GM18505 (cell line): Measurements from ENCODE around the gene SHISA9.

Experiments used
- ATAC-seq: cut with Tn5 transposase; IDR thresholded peaks from one replicate; pipeline ENCODE4 v1.9.1; 2021; ENCODE audit not compliant: unreplicated experiment
- POLR2A ChIP-seq: IDR thresholded peaks from 4 replicates; pipeline ENCODE4 v1.6.1; 2011; ENCODE audit warnings: borderline replicate concordance; ENCODE audit not compliant: insufficient read depth, insufficient read length; ENCODE audit errors: extremely low read depth

The SHISA9 gene

GRCh38 chr16:13158427-13158826, 257.0 kb downstream of the SHISA9 start:
- TF ChIP-seq POLR2A: no peak
- ATAC-seq: no peak

- no peak for TF ChIP-seq POLR2A
- no peak for ATAC-seq
Observed at GRCh38 chr16:13165024-13165423, 263.6 kb downstream of the SHISA9 start.

GRCh38 chr16:13168091-13168572, 266.7 kb downstream of the SHISA9 start:
- TF ChIP-seq POLR2A: no peak
- ATAC-seq: no peak

- no peak for ATAC-seq
- no peak for TF ChIP-seq POLR2A
Observed at GRCh38 chr16:13171313-13171712, 269.9 kb downstream of the SHISA9 start.

- no peak for ATAC-seq
- TF ChIP-seq POLR2A: no peak
Observed at GRCh38 chr16:13176711-13177110, 275.3 kb downstream of the SHISA9 start.

- TF ChIP-seq POLR2A: no peak
- ATAC-seq: no peak
Observed at GRCh38 chr16:13178318-13178717, 276.9 kb downstream of the SHISA9 start.

GRCh38 chr16:13181432-13181831, 280.0 kb downstream of the SHISA9 start:
- no peak for TF ChIP-seq POLR2A
- ATAC-seq: no peak

- TF ChIP-seq POLR2A: no peak
- no peak for ATAC-seq
Observed at GRCh38 chr16:13186813-13187212, 285.4 kb downstream of the SHISA9 start.

- TF ChIP-seq POLR2A: no peak
- ATAC-seq: no peak
Observed at GRCh38 chr16:13189250-13189649, 287.9 kb downstream of the SHISA9 start.

- TF ChIP-seq POLR2A: no peak
- no peak for ATAC-seq
Observed at GRCh38 chr16:13193721-13194120, 292.3 kb downstream of the SHISA9 start.

- no peak for TF ChIP-seq POLR2A
- no peak for ATAC-seq
Observed at GRCh38 chr16:13194766-13195165, 293.4 kb downstream of the SHISA9 start.

- no peak for ATAC-seq
Observed at GRCh38 chr16:13203725-13204124, 302.3 kb downstream of the SHISA9 start.

GRCh38 chr16:13205352-13205751, 304.0 kb downstream of the SHISA9 start:
- no peak for ATAC-seq
- TF ChIP-seq POLR2A: no peak

More at GRCh38 chr16:13203725-13204124, 302.3 kb downstream of the SHISA9 start:
- TF ChIP-seq POLR2A: no peak

GRCh38 chr16:13206606-13207005, 305.2 kb downstream of the SHISA9 start:
- no peak for ATAC-seq
- TF ChIP-seq POLR2A: no peak

- no peak for TF ChIP-seq POLR2A
- ATAC-seq: no peak
Observed at GRCh38 chr16:13207151-13207550, 305.8 kb downstream of the SHISA9 start.
